Natural killer cell (primary cell): Measurements from ENCODE around the gene RNF213. TPM values are rescaled to one million over a fixed set of nuclear protein-coding genes. Genes with fewer than 3 reads are reported as not detected.

Source experiments
- ATAC-seq, 3 donors: fragments of 150-1000 bp in 2 of 3; fragments of 200-7000 bp in 1 of 3; cut with Tn5 transposase; 1 replicate in 1 of 3; 2 replicates in 2 of 3; pipeline ENCODE4 v1.10.0; 2021; ENCODE audit warnings: mild to moderate bottlenecking in 2 of 3, moderate library complexity in 2 of 3
- DNase-seq, 2 donors: peaks; one replicate each; pipeline versions ENCODE4 v3.0.0 to v3.0.0-alpha.2; 2013 to 2021; ENCODE audit warnings: mixed read lengths in 1 of 2
- H3K27ac ChIP-seq: one replicate; pipeline ENCODE4 v1.5.1; 2013; ENCODE audit warnings: mild to moderate bottlenecking, low read length
- H3K27me3 ChIP-seq: one replicate; pipeline ENCODE4 v1.6.1; 2013; ENCODE audit warnings: low read length; ENCODE audit not compliant: control insufficient read depth, insufficient read depth
- H3K36me3 ChIP-seq: one replicate; pipeline ENCODE4 v1.6.1; 2013; ENCODE audit warnings: low read length; ENCODE audit not compliant: control insufficient read depth, insufficient read depth
- H3K4me1 ChIP-seq: one replicate; pipeline ENCODE4 v1.6.1; 2013; ENCODE audit warnings: low read length; ENCODE audit not compliant: control insufficient read depth, insufficient read depth
- H3K4me3 ChIP-seq: one replicate; pipeline ENCODE4 v1.5.1; 2013; ENCODE audit warnings: low read length
- H3K9me3 ChIP-seq: one replicate; pipeline ENCODE4 v1.6.1; 2013; ENCODE audit warnings: low read length; ENCODE audit not compliant: control insufficient read depth, insufficient read depth
- H3K27ac Mint-ChIP-seq, 2 donors: one replicate each; pipeline ENCODE4 v1.8.0; 2022; ENCODE audit warnings: mild to moderate bottlenecking in 2 of 2, mixed read lengths in 2 of 2, moderate library complexity in 1 of 2
- H3K27me3 Mint-ChIP-seq, 2 donors: one replicate each; pipeline ENCODE4 v1.8.0; 2022; ENCODE audit warnings: low read depth in 2 of 2, mixed read lengths in 2 of 2
- H3K36me3 Mint-ChIP-seq: one replicate; pipeline ENCODE4 v1.8.0; 2022; ENCODE audit warnings: mixed read lengths
- H3K4me1 Mint-ChIP-seq, 2 donors: one replicate each; pipeline ENCODE4 v1.8.0; 2022; ENCODE audit warnings: mixed read lengths in 2 of 2
- H3K4me3 Mint-ChIP-seq: one replicate; pipeline ENCODE4 v1.8.0; 2022; ENCODE audit warnings: mild to moderate bottlenecking, moderate library complexity, mixed read lengths
- H3K9me3 Mint-ChIP-seq, 2 donors: one replicate each; pipeline ENCODE4 v1.8.0; 2022; ENCODE audit warnings: mixed read lengths in 2 of 2
- WGBS: methylation state at CpG from one replicate; pipeline ENCODE4 v1.1.7; 2013; ENCODE audit warnings: missing lambda C conversion rate; ENCODE audit not compliant: insufficient coverage; 5-methylcytosine and 5-hydroxymethylcytosine counted together
- intact Hi-C: fragments of 100-400 bp; cut with micrococcal nuclease; formaldehyde crosslinking; loops from one replicate; pipeline ENCODE4 v1.14.2; 2022
- total RNA-seq, 4 donors: library from RNA; stranded (reverse); fragments of 120-200 nt in 1 of 4; gene quantifications; one replicate each; pipeline versions ENCODE4 v1.2.3 to v1.2.4, GENCODE V29; 2013 to 2022
- TF ChIP-seq, protein P1 (sequence below): fragments of 200-600 bp; IDR thresholded peaks from one replicate; pipeline ENCODE4 v1.8.0; 2022; ENCODE audit warnings: antibody characterized with exemption

Gene RNF213
- total RNA-seq, 3 donors from 2014 or later (not counting 1 experiment from before 2014, with no cell fraction given), result 929 to 1,120 (median 1,060) TPM

DNA sequence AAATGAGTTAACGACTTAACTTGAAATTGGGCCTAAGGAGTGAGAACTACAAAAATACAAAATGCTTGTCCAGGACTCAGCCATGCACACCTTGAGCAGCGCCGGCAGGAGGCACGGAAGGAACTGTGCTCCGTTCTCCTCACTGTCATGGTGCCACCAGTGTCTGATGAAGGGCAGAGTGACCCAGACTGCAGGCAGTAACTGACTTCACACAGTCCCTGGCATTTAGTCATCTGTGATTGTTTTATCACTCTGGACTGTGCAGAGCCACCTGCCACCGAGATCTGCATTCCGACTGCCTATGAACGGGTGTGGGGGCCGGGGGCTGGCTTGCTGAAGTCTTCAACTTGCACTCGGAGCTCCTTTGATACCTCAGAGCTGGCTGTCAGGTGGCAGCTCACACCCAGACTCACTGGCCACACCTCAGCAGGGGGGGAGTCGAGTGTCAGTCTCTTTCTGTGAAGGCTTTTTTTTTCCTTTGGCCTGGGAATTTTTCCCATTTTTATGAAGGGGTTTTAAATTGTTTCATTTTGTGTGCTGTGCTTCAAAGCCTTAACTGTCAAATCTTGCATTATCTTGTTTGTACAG is 134.1 kb downstream of the RNF213 start:
- Histone ChIP-seq H3K4me3 (no peak overlapping the region), H3K27ac (no peak overlapping the region), H3K27me3 (no peaks in the 10 kb centered on the region), H3K4me1 (peaks cover 6% of the 10 kb centered on the region), H3K36me3 (peaks cover 55% of the 10 kb centered on the region), H3K9me3 (no peaks in the 10 kb centered on the region)
- TF ChIP-seq, protein P1, sequence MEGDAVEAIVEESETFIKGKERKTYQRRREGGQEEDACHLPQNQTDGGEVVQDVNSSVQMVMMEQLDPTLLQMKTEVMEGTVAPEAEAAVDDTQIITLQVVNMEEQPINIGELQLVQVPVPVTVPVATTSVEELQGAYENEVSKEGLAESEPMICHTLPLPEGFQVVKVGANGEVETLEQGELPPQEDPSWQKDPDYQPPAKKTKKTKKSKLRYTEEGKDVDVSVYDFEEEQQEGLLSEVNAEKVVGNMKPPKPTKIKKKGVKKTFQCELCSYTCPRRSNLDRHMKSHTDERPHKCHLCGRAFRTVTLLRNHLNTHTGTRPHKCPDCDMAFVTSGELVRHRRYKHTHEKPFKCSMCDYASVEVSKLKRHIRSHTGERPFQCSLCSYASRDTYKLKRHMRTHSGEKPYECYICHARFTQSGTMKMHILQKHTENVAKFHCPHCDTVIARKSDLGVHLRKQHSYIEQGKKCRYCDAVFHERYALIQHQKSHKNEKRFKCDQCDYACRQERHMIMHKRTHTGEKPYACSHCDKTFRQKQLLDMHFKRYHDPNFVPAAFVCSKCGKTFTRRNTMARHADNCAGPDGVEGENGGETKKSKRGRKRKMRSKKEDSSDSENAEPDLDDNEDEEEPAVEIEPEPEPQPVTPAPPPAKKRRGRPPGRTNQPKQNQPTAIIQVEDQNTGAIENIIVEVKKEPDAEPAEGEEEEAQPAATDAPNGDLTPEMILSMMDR, result no peak
- DNase-seq (no peak), ATAC-seq (no peak)
- intact Hi-C loops, result no loop called here
- peaks cover 14 to 28% of the 10 kb centered on the region in 2 donors for H3K4me1 Mint-ChIP-seq
- peaks cover 19% of the 10 kb centered on the region for H3K36me3 Mint-ChIP-seq
- peak overlapping the region; percentile 48 to 84 for H3K27ac Mint-ChIP-seq
- 94% methylated on average over 11 of the region's 11 CpGs for WGBS
- no peak overlapping the region for H3K4me3 Mint-ChIP-seq
- H3K27me3 Mint-ChIP-seq, result no peaks in the 10 kb centered on the region
- H3K9me3 Mint-ChIP-seq, result no peaks in the 10 kb centered on the region

DNA sequence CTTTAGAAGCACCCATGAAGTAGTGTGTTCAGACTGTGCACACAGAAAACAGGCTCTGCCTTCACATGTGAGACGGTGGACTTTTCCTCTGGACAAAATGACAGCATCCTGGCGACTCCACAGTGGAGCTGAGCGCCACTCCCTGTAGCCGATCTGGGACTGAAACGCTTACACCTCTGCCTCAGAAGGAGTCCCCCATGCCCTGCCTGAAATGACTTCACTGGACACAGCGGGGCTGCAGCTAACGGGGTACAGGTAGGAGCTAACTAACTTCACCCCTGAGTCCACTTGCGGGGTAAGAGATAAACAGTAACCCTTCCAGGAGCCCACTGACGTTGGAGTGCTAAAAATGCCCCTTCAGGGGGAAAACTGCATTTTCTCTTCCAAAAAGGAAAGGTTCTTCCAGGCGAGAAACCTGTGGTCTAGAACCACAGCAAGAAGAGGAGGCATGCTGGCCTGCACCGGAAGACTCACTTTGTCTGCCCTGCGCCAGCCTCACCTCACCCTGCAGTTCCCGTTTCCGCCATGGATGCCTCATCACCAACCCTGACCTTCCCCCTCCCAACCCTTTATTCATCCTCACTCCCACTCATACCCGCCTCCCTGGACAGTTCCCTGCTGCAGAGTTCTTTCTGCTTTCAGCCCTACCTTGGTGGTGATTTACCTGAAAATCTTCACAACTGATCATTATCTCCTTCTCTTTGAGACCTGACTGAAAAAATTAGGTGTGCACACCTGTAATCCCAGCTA is 134.9 kb downstream of the RNF213 start:
- H3K27me3 Mint-ChIP-seq, result no peaks in the 10 kb centered on the region
- Histone ChIP-seq H3K27me3 (no peaks in the 10 kb centered on the region), H3K27ac (no peak overlapping the region), H3K4me3 (no peak overlapping the region), H3K4me1 (peaks cover 6% of the 10 kb centered on the region), H3K36me3 (peaks cover 47% of the 10 kb centered on the region), H3K9me3 (no peaks in the 10 kb centered on the region)
- 85% methylated on average over 15 of the region's 15 CpGs for WGBS
- H3K4me1 Mint-ChIP-seq, result peaks cover 14 to 28% of the 10 kb centered on the region in 2 donors
- peak overlapping the region; percentile 48 to 84 for H3K27ac Mint-ChIP-seq
- no peak overlapping the region for H3K4me3 Mint-ChIP-seq
- TF ChIP-seq, protein P1, result no peak
- H3K9me3 Mint-ChIP-seq, result no peaks in the 10 kb centered on the region
- peak in 2 of 3 donors; percentile 21 to 32 for ATAC-seq
- H3K36me3 Mint-ChIP-seq, result peaks cover 13% of the 10 kb centered on the region
- DNase-seq, result no peak
- intact Hi-C loops, result no loop called here

DNA sequence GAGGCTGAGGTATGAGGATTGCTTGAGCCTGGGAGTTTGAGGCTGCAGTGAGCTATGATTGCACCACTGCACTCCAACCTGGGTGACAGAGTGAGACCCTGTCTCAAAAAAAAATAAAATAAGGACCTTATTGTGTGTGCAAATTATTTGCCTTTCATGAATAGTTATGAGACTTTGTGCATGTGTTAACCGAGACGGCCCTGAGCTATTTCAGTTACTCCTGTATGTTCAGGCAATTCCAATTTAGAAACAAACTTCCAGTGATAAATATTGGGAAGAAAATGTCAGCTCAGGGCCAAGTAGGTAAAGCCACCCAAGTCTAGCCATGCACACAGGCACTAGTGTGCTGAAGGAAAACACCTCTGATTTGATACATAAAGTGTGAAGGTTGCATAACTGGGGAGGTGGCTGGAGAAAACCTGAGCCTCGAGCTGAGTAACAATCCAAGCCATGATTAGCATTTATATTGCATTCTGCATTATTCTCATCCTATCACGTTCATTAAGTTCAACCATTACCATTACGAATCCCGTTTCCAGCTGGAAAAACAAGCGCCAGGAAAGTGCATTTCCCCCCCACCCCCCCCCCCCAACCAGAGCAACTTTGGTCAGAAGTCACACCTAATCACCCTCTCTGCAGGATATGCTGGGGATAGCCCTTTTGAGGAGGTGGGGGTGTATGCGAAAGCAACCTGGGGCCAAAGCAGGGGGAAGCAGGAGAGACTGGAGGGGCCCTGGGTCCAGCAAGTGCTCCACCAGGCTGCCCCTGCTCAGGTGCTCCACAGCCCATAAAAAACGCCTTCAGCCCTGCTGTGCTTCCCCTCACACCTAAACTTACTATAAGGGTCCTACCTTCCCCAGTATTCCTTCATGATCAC is 135.7 kb downstream of the RNF213 start:
- ATAC-seq (peak in 2 of 3 donors; percentile 43 to 49), DNase-seq (no peak)
- Histone ChIP-seq H3K4me3 (no peak overlapping the region), H3K27me3 (no peaks in the 10 kb centered on the region), H3K27ac (peak overlapping the region; percentile 8), H3K9me3 (no peaks in the 10 kb centered on the region), H3K36me3 (peaks cover 38% of the 10 kb centered on the region), H3K4me1 (peaks cover 6% of the 10 kb centered on the region)
- H3K27me3 Mint-ChIP-seq, result no peaks in the 10 kb centered on the region
- WGBS, result 84% methylated on average over 7 of the region's 9 CpGs
- no peak overlapping the region for H3K4me3 Mint-ChIP-seq
- intact Hi-C loops, result no loop called here
- H3K9me3 Mint-ChIP-seq, result no peaks in the 10 kb centered on the region
- TF ChIP-seq, protein P1, result no peak
- H3K4me1 Mint-ChIP-seq, result peaks cover 14 to 26% of the 10 kb centered on the region in 2 donors
- H3K36me3 Mint-ChIP-seq, result peaks cover 9% of the 10 kb centered on the region
- H3K27ac Mint-ChIP-seq, result peak overlapping the region; percentile 74 to 84
